ENCODE data around the gene PRDX4.

PRDX4 gene

DNA sequence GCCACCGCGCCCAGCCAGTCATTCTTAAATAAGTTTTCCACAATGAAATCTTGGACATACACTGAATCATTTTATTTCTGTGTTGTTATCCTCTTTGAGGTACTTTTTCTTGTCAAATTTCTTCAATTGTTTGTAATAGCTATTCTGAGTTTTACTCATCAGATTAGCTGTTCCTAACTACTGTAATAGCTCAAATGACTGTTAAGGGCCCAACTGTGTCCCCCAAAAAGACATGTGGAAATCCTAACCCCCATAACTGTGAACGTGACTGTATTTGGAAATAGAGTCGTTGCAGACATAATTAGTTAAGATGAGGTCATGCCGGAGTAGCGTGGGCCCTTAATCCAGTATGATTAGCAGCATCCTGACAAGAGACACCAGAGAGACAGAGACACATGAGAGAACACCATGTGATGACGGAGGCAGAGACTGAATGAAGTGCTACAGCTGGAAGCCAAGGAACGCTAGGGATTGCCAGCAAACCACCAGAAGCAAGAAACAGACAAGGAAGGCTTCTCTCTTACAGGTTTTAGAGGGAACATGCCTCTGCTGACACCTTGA is 52.9 kb downstream of the PRDX4 start:
- Histone ChIP-seq H3K27ac (ENCODE audit: low read length) (no peak overlapping the region), H3K27me3 (ENCODE audit: low read depth, low read length) (no peaks in the 10 kb centered on the region), H4K20me1 (ENCODE audit: insufficient read depth, low read length) (no peaks in the 10 kb centered on the region), H3K9me3 (ENCODE audit: insufficient read depth, low read length) (no peaks in the 10 kb centered on the region), H3K4me1 (ENCODE audit: low read length) (no peaks in the 10 kb centered on the region), H3K4me2 (ENCODE audit: low read length) (no peak overlapping the region), H2AFZ (ENCODE audit: low read depth, low read length) (no peak overlapping the region), H3K36me3 (replicated peaks; ENCODE audit: low read depth, low read length) (peaks cover 12% of the 10 kb centered on the region), H3K79me2 (ENCODE audit: low read length) (no peaks in the 10 kb centered on the region), H3K4me3 (ENCODE audit: low read length) (no peak overlapping the region), H3K9ac (ENCODE audit: low read length) (no peak overlapping the region)
- TF ChIP-seq, protein P1, sequence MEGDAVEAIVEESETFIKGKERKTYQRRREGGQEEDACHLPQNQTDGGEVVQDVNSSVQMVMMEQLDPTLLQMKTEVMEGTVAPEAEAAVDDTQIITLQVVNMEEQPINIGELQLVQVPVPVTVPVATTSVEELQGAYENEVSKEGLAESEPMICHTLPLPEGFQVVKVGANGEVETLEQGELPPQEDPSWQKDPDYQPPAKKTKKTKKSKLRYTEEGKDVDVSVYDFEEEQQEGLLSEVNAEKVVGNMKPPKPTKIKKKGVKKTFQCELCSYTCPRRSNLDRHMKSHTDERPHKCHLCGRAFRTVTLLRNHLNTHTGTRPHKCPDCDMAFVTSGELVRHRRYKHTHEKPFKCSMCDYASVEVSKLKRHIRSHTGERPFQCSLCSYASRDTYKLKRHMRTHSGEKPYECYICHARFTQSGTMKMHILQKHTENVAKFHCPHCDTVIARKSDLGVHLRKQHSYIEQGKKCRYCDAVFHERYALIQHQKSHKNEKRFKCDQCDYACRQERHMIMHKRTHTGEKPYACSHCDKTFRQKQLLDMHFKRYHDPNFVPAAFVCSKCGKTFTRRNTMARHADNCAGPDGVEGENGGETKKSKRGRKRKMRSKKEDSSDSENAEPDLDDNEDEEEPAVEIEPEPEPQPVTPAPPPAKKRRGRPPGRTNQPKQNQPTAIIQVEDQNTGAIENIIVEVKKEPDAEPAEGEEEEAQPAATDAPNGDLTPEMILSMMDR (IDR thresholded peaks at IDR 0.05; ENCODE audit: low read depth, low read length) = no peak
- no peak for TF ChIP-seq EZH2phosphoT487 (IDR thresholded peaks at IDR 0.05; ENCODE audit: low read depth)

DNA sequence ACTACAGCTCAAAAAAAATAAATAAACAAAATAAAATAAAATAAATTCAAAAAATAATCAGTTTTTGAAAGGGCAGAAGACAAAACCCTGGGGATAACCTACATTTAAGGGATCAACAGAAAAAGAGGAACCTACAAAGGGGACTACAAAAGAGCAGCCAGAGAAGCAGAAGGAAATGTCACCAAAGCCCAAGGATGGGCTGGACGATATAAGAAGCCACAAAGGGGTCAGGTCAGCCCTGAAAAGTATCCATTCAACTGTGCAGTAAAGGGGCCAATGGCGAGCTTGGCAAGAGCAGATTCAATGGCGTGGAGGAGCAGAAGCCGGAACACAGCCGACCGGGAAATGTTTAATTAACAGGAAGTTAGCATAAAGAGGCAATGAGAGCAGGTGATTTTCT is 58.9 kb downstream of the PRDX4 start:
- Histone ChIP-seq H3K36me3 (replicated peaks; ENCODE audit: low read depth, low read length) (peaks cover 16% of the 10 kb centered on the region), H3K9ac (ENCODE audit: low read length) (no peak overlapping the region), H3K4me1 (ENCODE audit: low read length) (peaks cover 7% of the 10 kb centered on the region), H3K9me3 (ENCODE audit: insufficient read depth, low read length) (no peaks in the 10 kb centered on the region), H3K4me3 (ENCODE audit: low read length) (no peak overlapping the region), H3K4me2 (ENCODE audit: low read length) (no peak overlapping the region), H2AFZ (ENCODE audit: low read depth, low read length) (no peak overlapping the region), H3K79me2 (ENCODE audit: low read length) (no peaks in the 10 kb centered on the region), H3K27ac (ENCODE audit: low read length) (no peak overlapping the region), H4K20me1 (ENCODE audit: insufficient read depth, low read length) (no peaks in the 10 kb centered on the region), H3K27me3 (ENCODE audit: low read depth, low read length) (no peaks in the 10 kb centered on the region)
- TF ChIP-seq, protein P1 (IDR thresholded peaks at IDR 0.05; ENCODE audit: low read depth, low read length) = no peak
- no peak for TF ChIP-seq EZH2phosphoT487 (IDR thresholded peaks at IDR 0.05; ENCODE audit: low read depth)

DNA sequence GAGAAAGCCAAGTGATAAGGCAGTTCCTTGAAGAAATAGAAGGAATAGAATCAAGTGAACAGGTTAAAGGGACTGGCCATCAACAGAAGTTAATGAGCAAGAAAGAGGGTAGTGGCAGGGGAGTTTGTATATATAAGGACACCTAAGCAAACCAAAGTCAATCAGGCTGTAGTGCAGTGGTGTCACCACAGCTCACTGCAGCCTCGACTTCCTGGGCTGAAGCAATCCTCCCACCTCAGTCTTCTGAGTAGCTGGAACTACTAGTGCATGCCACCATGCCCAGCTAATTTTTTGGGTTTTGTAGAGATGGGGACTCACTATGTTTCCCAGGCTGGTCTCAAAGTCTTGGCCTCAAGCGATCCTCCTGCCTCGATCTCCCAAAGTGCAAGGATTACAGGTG is 59.9 kb downstream of the PRDX4 start:
- Histone ChIP-seq H3K4me2 (ENCODE audit: low read length) (no peak overlapping the region), H3K27me3 (ENCODE audit: low read depth, low read length) (no peaks in the 10 kb centered on the region), H3K27ac (ENCODE audit: low read length) (no peak overlapping the region), H2AFZ (ENCODE audit: low read depth, low read length) (no peak overlapping the region), H3K9me3 (ENCODE audit: insufficient read depth, low read length) (no peaks in the 10 kb centered on the region), H4K20me1 (ENCODE audit: insufficient read depth, low read length) (no peaks in the 10 kb centered on the region), H3K9ac (ENCODE audit: low read length) (no peak overlapping the region), H3K36me3 (replicated peaks; ENCODE audit: low read depth, low read length) (peaks cover 18% of the 10 kb centered on the region), H3K79me2 (ENCODE audit: low read length) (no peaks in the 10 kb centered on the region), H3K4me3 (ENCODE audit: low read length) (no peak overlapping the region), H3K4me1 (ENCODE audit: low read length) (peaks cover 16% of the 10 kb centered on the region)
- TF ChIP-seq, protein P1 (IDR thresholded peaks at IDR 0.05; ENCODE audit: low read depth, low read length) = no peak
- TF ChIP-seq EZH2phosphoT487 (IDR thresholded peaks at IDR 0.05; ENCODE audit: low read depth) = no peak

DNA sequence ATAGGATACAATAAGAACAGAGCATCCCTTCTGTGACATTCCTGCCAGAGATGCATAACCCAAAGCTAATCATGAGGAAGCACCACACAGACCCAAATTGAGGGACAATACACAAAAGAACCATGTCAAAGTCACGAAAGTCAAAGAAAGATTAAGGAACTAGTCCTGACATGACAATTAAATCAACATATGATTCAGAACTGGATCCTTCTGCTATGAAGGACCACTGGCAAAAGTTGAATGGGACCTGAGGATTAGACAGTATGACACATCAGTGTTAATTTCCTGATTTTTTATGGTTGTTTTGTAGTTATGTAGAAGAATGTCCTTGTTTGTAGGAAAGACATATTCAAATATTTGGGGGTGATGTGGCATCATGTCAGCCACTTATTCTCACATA is 61.9 kb downstream of the PRDX4 start:
- Histone ChIP-seq H3K4me3 (ENCODE audit: low read length) (no peak overlapping the region), H3K36me3 (replicated peaks; ENCODE audit: low read depth, low read length) (peaks cover 15% of the 10 kb centered on the region), H3K27me3 (ENCODE audit: low read depth, low read length) (no peaks in the 10 kb centered on the region), H2AFZ (ENCODE audit: low read depth, low read length) (no peak overlapping the region), H3K79me2 (ENCODE audit: low read length) (no peaks in the 10 kb centered on the region), H3K9ac (ENCODE audit: low read length) (no peak overlapping the region), H3K4me2 (ENCODE audit: low read length) (no peak overlapping the region), H3K27ac (ENCODE audit: low read length) (no peak overlapping the region), H4K20me1 (ENCODE audit: insufficient read depth, low read length) (no peaks in the 10 kb centered on the region), H3K9me3 (ENCODE audit: insufficient read depth, low read length) (no peaks in the 10 kb centered on the region), H3K4me1 (ENCODE audit: low read length) (peaks cover 29% of the 10 kb centered on the region)
- TF ChIP-seq, protein P1 (IDR thresholded peaks at IDR 0.05; ENCODE audit: low read depth, low read length) = no peak
- no peak for TF ChIP-seq EZH2phosphoT487 (IDR thresholded peaks at IDR 0.05; ENCODE audit: low read depth)
